Measurements from ENCODE around the gene GOLGA6L10. TPM values are rescaled to one million over a fixed set of nuclear protein-coding genes. Genes with fewer than 3 reads are reported as not detected.
"Not testable (repeated sequence)": the region's sequence is repeated elsewhere in the genome, so short reads cannot be mapped to it uniquely, and the experiment has no call there.

Gene GOLGA6L10
- total RNA-seq, 1 donor, result 1.4 TPM

DNA sequence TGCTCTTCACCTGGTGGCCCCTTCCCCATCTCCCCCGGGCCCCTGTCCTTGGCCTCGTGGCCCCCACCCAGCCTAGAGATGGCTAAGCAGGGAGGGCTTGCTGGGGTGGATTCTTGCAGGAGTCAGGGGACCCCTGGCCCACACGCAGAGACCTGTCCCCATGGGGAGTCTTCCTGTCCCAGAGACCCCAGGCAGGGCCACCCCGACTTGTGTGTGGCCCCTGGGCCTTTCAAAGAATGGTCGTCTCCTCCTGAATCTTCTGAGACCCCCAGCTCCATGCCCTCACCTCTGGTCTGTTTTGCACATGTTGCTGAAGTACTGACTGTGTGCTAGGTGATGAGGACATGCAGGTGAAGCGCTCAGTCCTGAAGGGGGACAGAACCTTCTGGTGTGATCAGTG lies 28.4 kb downstream of the GOLGA6L10 start:
- H3K9me3 ChIP-seq (ENCODE audit: low read depth, low read length); H3K4me3 ChIP-seq (ENCODE audit: insufficient read depth, low read length); H4K20me1 ChIP-seq (ENCODE audit: insufficient read depth, low read length); H3K4me1 ChIP-seq (ENCODE audit: insufficient read depth, low read length); DNase-seq (ENCODE audit: insufficient read length, low spot score, missing footprints); H3K36me3 ChIP-seq (ENCODE audit: insufficient read depth, low read length); H3K27me3 ChIP-seq (ENCODE audit: insufficient read depth, low read length); H2AFZ ChIP-seq (ENCODE audit: low read length); H3K79me2 ChIP-seq (ENCODE audit: insufficient read depth, low read length); H3K4me2 ChIP-seq (ENCODE audit: insufficient read depth, low read length); H3K27ac ChIP-seq (ENCODE audit: low read depth, low read length): not testable (repeated sequence)

DNA sequence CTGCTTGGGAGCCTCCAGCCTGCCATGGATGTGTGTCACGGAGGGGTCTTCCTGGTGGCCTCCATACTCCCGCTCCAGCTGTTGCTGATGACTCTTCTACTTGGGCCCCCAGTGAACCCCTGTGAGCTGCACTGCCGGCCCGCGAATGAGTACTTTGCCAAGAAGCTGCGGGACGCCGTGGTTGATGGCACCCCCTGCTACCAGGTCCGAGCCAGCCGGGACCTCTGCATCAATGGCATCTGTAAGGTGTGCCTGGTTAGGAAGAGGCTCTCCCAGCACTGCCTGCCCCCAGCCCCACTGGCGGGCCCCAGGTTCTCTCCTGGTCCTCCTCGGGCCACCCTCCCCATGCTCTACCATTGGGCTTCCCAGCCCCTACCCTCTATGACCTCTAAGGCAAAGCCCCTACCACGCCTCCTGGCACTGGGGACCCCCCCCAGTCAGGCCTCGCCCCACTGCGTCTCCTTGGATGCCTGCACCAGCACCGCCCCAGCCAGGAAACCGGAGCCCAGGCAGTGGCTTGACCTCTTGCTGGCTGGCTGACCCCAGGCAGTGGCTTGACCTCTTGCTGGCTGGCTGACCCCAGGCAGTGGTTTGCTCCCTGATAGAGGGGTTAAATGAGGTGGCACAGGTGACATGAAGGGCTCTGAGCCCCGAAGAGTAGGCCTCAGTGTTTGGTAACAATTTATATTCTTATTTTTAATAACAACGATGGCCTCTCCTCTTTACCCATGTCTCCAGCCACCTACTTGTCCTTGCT lies 29.6 kb downstream of the GOLGA6L10 start:
- H3K9me3 ChIP-seq (ENCODE audit: low read depth, low read length); H3K4me3 ChIP-seq (ENCODE audit: insufficient read depth, low read length); H3K27ac ChIP-seq (ENCODE audit: low read depth, low read length); H4K20me1 ChIP-seq (ENCODE audit: insufficient read depth, low read length); H3K4me1 ChIP-seq (ENCODE audit: insufficient read depth, low read length); H3K36me3 ChIP-seq (ENCODE audit: insufficient read depth, low read length); DNase-seq (ENCODE audit: insufficient read length, low spot score, missing footprints); H2AFZ ChIP-seq (ENCODE audit: low read length); H3K27me3 ChIP-seq (ENCODE audit: insufficient read depth, low read length); H3K79me2 ChIP-seq (ENCODE audit: insufficient read depth, low read length); H3K4me2 ChIP-seq (ENCODE audit: insufficient read depth, low read length): not testable (repeated sequence)

DNA sequence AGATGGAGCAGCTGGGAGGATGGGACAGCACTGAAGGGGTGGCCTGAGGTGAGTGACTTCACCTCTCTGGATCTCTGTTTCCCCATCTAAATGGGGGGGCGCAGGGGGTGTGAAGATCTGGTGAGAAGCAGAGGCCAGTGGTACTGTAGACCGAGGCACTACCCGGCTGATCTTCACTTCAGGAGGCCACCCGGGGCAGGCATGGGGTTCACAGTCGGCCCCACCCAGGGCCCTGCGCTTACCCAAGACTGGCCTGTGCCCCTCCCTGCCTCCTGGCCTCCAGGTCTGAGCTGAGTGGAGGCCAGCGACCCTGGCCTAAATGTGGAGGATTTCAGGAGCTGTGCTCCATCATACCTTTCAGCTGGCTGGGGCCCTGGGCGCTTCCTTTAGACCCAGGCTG lies 31.0 kb downstream of the GOLGA6L10 start:
- not testable (repeated sequence) for H3K27me3 ChIP-seq (ENCODE audit: insufficient read depth, low read length); H4K20me1 ChIP-seq (ENCODE audit: insufficient read depth, low read length); H3K4me2 ChIP-seq (ENCODE audit: insufficient read depth, low read length); H3K36me3 ChIP-seq (ENCODE audit: insufficient read depth, low read length); H3K4me1 ChIP-seq (ENCODE audit: insufficient read depth, low read length); H3K4me3 ChIP-seq (ENCODE audit: insufficient read depth, low read length); H3K27ac ChIP-seq (ENCODE audit: low read depth, low read length); H3K79me2 ChIP-seq (ENCODE audit: insufficient read depth, low read length); H3K9me3 ChIP-seq (ENCODE audit: low read depth, low read length); DNase-seq (ENCODE audit: insufficient read length, low spot score, missing footprints); H2AFZ ChIP-seq (ENCODE audit: low read length)

DNA sequence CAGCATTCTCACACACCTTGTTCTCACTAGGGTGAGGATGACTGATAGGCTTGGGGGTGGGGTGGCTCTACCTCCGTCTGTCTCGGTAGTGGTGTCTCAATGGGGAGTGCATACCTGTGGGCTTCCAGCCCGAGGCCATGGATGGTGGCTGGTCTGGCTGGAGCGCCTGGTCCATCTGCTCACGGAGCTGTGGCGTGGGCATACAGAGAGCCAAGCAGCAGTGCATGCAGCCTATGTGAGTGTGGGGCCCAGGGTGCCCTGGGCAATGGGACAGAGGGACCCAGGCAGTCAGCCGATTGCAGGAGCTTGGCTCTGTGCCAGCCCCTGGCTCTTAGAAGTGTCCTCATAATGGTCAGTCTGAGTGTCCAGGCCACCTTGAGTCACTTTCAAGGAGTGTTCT lies 31.8 kb downstream of the GOLGA6L10 start:
- H3K27me3 ChIP-seq (ENCODE audit: insufficient read depth, low read length); H3K79me2 ChIP-seq (ENCODE audit: insufficient read depth, low read length); H4K20me1 ChIP-seq (ENCODE audit: insufficient read depth, low read length); H3K4me3 ChIP-seq (ENCODE audit: insufficient read depth, low read length); H2AFZ ChIP-seq (ENCODE audit: low read length); H3K9me3 ChIP-seq (ENCODE audit: low read depth, low read length); H3K27ac ChIP-seq (ENCODE audit: low read depth, low read length); H3K4me1 ChIP-seq (ENCODE audit: insufficient read depth, low read length); DNase-seq (ENCODE audit: insufficient read length, low spot score, missing footprints); H3K4me2 ChIP-seq (ENCODE audit: insufficient read depth, low read length); H3K36me3 ChIP-seq (ENCODE audit: insufficient read depth, low read length): not testable (repeated sequence)

DNA sequence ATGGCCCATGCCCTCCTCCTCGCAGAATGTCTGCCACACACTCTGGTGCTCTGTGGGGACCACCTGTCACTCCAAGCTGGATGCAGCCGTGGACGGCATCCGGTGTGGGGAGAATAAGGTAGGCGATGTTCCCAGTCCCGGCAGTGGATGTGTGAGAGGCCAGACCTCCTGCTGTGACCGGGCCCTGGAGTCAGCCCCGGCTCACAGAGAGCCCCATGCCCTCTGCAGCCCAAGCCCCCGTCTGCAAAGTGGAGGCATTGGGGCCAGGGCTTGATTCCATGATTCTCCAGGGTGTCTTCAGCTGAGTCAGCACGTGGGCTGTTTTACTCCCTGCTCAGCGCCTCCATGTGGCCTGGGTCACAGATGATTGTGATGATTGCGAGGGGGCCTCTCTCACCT lies 32.2 kb downstream of the GOLGA6L10 start:
- TF ChIP-seq, protein P1, sequence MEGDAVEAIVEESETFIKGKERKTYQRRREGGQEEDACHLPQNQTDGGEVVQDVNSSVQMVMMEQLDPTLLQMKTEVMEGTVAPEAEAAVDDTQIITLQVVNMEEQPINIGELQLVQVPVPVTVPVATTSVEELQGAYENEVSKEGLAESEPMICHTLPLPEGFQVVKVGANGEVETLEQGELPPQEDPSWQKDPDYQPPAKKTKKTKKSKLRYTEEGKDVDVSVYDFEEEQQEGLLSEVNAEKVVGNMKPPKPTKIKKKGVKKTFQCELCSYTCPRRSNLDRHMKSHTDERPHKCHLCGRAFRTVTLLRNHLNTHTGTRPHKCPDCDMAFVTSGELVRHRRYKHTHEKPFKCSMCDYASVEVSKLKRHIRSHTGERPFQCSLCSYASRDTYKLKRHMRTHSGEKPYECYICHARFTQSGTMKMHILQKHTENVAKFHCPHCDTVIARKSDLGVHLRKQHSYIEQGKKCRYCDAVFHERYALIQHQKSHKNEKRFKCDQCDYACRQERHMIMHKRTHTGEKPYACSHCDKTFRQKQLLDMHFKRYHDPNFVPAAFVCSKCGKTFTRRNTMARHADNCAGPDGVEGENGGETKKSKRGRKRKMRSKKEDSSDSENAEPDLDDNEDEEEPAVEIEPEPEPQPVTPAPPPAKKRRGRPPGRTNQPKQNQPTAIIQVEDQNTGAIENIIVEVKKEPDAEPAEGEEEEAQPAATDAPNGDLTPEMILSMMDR (IDR thresholded peaks at IDR 0.05; ENCODE audit: extremely low read depth, low read depth, low read length), result no peak
- Histone ChIP-seq H3K79me2 (ENCODE audit: insufficient read depth, low read length) (no peaks in the 10 kb centered on the region), H3K27me3 (ENCODE audit: insufficient read depth, low read length) (no peaks in the 10 kb centered on the region), H4K20me1 (ENCODE audit: insufficient read depth, low read length) (no peaks in the 10 kb centered on the region), H2AFZ (ENCODE audit: low read length) (no peak overlapping the region), H3K36me3 (ENCODE audit: insufficient read depth, low read length) (no peaks in the 10 kb centered on the region), H3K27ac (ENCODE audit: low read depth, low read length) (no peak overlapping the region), H3K4me2 (ENCODE audit: insufficient read depth, low read length) (no peak overlapping the region), H3K4me1 (ENCODE audit: insufficient read depth, low read length) (no peaks in the 10 kb centered on the region), H3K9me3 (ENCODE audit: low read depth, low read length) (no peaks in the 10 kb centered on the region), H3K4me3 (ENCODE audit: insufficient read depth, low read length) (no peak overlapping the region)
- DNase-seq (ENCODE audit: insufficient read length, low spot score, missing footprints), result no peak

DNA sequence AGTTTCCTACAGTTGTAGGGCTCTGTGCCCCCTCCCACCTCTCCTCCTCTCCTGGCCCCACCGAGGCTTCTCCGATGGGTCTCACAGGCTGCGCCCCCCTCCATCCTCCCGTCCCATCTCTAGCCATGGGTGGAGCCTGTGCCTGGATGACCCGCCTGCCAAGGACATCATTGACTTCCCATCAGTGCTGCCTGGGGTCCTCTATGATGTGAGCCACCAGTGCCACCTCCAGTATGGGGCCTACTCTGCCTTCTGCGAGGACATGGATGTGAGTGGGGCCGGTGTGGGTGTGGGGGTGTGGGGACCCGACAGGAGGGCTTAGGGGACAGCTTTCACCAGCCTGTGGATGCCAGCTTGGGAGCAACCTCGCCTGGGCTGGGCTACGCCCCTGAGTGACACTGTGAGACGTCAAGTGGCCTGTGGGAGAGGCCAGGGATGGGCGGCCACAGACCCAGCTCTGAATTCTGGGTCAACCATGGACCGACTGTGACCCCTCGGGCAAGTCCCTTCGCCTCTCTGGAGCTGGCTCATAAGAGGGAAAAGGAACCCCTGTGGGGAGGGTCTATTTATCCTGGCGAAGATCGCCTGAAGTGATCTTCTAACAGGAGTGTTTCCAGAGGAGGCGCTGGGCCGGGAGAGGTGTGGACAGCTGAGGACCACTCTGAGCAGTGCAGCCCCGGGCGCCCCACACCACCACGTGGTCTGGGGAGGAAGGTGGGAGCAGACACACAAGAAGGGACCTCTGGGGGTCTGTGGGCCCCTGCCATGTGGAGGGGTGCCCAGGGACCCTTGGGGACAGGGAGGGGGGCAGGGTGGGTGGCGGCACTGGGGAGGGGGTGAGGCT lies 32.8 kb downstream of the GOLGA6L10 start:
- H3K27ac ChIP-seq (ENCODE audit: low read depth, low read length); H4K20me1 ChIP-seq (ENCODE audit: insufficient read depth, low read length); H3K9me3 ChIP-seq (ENCODE audit: low read depth, low read length); H3K4me3 ChIP-seq (ENCODE audit: insufficient read depth, low read length); H2AFZ ChIP-seq (ENCODE audit: low read length); DNase-seq (ENCODE audit: insufficient read length, low spot score, missing footprints); H3K36me3 ChIP-seq (ENCODE audit: insufficient read depth, low read length); H3K4me1 ChIP-seq (ENCODE audit: insufficient read depth, low read length); H3K27me3 ChIP-seq (ENCODE audit: insufficient read depth, low read length); H3K79me2 ChIP-seq (ENCODE audit: insufficient read depth, low read length); H3K4me2 ChIP-seq (ENCODE audit: insufficient read depth, low read length): not testable (repeated sequence)
